Mononuclear cell (primary cell): ENCODE results near the gene SPON2. TPM values are rescaled to one million over a fixed set of nuclear protein-coding genes. Genes with fewer than 3 reads are reported as not detected.

Experiments
- H3K27me3 ChIP-seq: 2 replicates; pipeline ENCODE4 v1.6.0; 2011; ENCODE audit warnings: low read length, control low read depth; ENCODE audit not compliant: insufficient read depth
- H3K4me1 ChIP-seq: 2 replicates; pipeline ENCODE4 v1.5.1; 2011; ENCODE audit warnings: mild to moderate bottlenecking, low read length, control low read depth; ENCODE audit not compliant: insufficient read depth
- H3K4me3 ChIP-seq: 2 replicates; pipeline ENCODE4 v1.5.1; 2011; ENCODE audit warnings: mild to moderate bottlenecking, low read length, moderate library complexity
- H3K9me3 ChIP-seq: 2 replicates; pipeline ENCODE4 v1.5.1; 2011; ENCODE audit warnings: low read depth, mild to moderate bottlenecking, control low read depth, low read length
- total RNA-seq: library from RNA; depleted of rRNA; stranded (reverse); fragments of >200 nt; gene quantifications from one replicate; pipeline ENCODE4 v1.2.3, GENCODE V29; 2012

The SPON2 gene
- 25.5 TPM for total RNA-seq

GRCh38 chr4:1172228-1172851 is at the start of gene SPON2:
Gene SPON2 (minus strand): TSS chr4:1172583.
- Histone ChIP-seq H3K27me3 (peaks cover 23% of the 10 kb centered on the region), H3K4me1 (peaks cover 29% of the 10 kb centered on the region), H3K4me3 (peak within 1 kb of the TSS; percentile 28), H3K9me3 (no peaks in the 10 kb centered on the region)

GRCh38 chr4:1221155-1221870 is 48.9 kb upstream of the SPON2 start:
- no peak overlapping the region for H3K4me3 ChIP-seq
- peaks cover 42% of the 10 kb centered on the region for H3K4me1 ChIP-seq

DNA sequence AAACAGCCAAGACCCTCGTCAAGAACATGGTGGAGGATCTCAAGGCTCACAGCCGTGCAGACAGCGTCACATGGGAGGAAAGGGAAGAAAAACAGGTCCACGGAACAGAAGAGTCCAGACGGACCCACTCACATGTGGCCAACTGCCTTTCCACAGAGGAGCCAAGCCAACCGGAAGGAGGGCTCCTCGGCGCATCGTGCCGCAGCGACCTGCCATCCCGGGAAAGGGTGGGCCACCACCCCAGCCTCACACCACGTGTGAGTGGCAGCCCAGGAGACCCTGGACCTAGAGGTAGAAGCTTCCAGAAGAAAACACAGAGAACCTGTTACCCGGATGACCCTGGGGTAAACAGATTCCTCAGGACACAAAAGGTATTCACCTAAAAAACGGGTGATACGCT is 48.2 kb upstream of the SPON2 start:
- no peaks in the 10 kb centered on the region for H3K9me3 ChIP-seq
- H3K4me3 ChIP-seq = no peak overlapping the region
- peaks cover 50% of the 10 kb centered on the region for H3K4me1 ChIP-seq
- H3K27me3 ChIP-seq = no peaks in the 10 kb centered on the region

More at GRCh38 chr4:1221155-1221870, 48.9 kb upstream of the SPON2 start:
- Histone ChIP-seq H3K9me3 (no peaks in the 10 kb centered on the region), H3K27me3 (no peaks in the 10 kb centered on the region)

- H3K4me3 ChIP-seq = no peak overlapping the region
- no peaks in the 10 kb centered on the region for H3K9me3 ChIP-seq
- no peaks in the 10 kb centered on the region for H3K27me3 ChIP-seq
- H3K4me1 ChIP-seq = peaks cover 51% of the 10 kb centered on the region
These were observed 47.2 kb upstream of the SPON2 start for GRCh38 chr4:1219566-1219950.

- Histone ChIP-seq H3K27me3 (no peaks in the 10 kb centered on the region), H3K4me1 (peaks cover 51% of the 10 kb centered on the region), H3K9me3 (no peaks in the 10 kb centered on the region), H3K4me3 (no peak overlapping the region)
These were observed 46.5 kb upstream of the SPON2 start for GRCh38 chr4:1218634-1219565.

GRCh38 chr4:1217366-1217765 is 45.0 kb upstream of the SPON2 start:
- Histone ChIP-seq H3K4me3 (no peak overlapping the region), H3K9me3 (no peaks in the 10 kb centered on the region), H3K4me1 (peaks cover 51% of the 10 kb centered on the region), H3K27me3 (no peaks in the 10 kb centered on the region)

DNA sequence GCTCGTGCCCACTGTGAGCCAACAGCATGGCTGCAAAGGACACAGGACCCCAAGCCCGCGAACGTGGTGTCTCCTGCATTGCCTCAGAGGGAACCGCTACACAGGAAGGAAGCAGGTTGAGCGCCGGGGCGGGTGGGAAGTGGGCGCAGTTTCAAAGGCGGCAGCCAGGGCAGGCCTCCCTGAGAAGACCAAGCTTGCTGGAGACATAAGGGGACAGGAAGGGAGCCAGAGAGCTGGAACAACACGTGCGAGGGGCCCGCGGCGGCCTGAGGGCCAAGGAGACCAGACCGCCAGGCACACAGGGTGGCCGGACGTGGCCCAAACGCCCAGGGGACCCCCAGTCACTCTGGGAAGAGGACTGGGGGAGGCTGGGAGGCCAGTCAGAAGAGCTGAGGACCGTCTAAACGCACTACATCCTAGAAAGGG is 44.5 kb upstream of the SPON2 start:
- Histone ChIP-seq H3K27me3 (no peaks in the 10 kb centered on the region), H3K4me1 (peaks cover 51% of the 10 kb centered on the region), H3K4me3 (no peak overlapping the region), H3K9me3 (no peaks in the 10 kb centered on the region)

DNA sequence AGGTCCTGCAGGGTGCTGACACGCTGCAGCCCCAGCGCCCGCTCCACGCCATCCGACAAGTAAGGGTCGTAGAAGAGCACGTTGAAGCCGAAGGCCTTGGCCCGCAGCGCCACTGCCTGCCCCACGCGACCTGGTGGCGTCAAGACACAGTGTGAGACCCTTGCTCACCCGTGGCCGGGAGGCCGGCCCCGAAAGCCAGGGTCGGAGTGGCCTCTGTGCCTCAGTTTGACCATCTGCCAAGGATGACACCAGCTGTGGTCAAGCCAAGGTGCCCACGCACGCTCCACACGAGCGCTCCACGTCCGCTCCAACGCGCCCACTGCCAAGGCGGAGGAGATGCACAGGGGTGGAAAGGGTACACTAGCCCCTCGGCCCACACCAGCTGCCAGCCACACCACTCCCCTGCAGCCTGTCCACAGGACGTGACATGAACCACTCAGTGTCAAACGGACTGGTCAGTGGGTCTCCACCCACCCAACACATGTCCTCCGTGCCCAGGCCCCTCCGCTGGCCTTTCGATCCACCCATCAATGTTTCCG is 43.8 kb upstream of the SPON2 start:
- Histone ChIP-seq H3K27me3 (no peaks in the 10 kb centered on the region), H3K4me3 (no peak overlapping the region), H3K9me3 (no peaks in the 10 kb centered on the region), H3K4me1 (peaks cover 51% of the 10 kb centered on the region)

DNA sequence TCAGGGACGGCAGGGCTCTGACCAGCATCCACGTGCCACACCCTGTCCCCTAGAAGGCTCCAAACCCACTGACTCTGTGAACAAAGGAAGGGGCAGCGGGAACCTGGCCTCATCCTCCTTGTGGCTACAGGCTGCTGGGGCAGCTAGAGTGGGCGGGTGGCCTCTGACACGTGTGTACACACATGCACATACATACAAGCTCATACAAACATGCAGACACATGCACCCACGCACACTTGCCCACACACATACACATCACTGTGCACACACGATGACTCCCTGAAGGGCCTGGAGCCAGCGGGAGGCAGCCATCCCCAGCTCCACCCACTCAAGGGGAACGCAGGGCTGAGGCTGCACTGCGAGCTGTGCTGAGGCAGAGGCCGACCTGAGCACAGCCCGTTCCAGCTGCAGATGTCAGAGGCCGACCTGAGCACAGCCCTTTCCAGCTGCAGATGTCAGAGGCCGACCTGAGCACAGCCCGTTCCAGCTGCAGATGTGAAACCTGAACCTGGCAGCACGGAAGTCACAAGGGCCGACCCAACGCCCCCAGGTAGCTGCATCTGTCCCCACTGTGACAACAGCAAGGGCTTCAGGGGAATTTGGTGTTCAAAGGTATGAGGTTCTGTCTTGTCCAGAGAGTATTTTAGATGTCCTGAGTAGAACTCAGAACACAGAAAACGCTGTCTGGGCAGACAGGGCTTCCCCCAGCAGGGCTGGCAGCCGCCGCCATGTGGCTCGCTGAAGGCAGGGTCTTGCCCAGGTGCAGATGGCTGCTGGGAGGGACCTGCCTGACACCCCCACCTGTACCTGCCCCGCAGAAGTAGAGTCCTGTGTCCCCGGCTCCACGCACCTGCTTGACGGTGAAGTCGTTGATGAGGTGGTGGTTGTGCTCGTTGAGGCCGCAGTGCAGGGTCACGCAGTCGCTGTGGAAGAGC is 43.0 kb upstream of the SPON2 start:
- Histone ChIP-seq H3K4me1 (peaks cover 49% of the 10 kb centered on the region), H3K9me3 (no peaks in the 10 kb centered on the region)

GRCh38 chr4:1214101-1215095 is 42.0 kb upstream of the SPON2 start:
- no peaks in the 10 kb centered on the region for H3K9me3 ChIP-seq
- H3K27me3 ChIP-seq = no peaks in the 10 kb centered on the region
- no peak overlapping the region for H3K4me3 ChIP-seq
- H3K4me1 ChIP-seq = peaks cover 40% of the 10 kb centered on the region

More for the DNA sequence above, 43.0 kb upstream of the SPON2 start:
- Histone ChIP-seq H3K27me3 (no peaks in the 10 kb centered on the region), H3K4me3 (no peak overlapping the region)

- H3K4me1 ChIP-seq = peaks cover 30% of the 10 kb centered on the region
- no peaks in the 10 kb centered on the region for H3K27me3 ChIP-seq
- H3K4me3 ChIP-seq = no peak overlapping the region
- no peaks in the 10 kb centered on the region for H3K9me3 ChIP-seq
These were observed 41.1 kb upstream of the SPON2 start for GRCh38 chr4:1213336-1213995.

DNA sequence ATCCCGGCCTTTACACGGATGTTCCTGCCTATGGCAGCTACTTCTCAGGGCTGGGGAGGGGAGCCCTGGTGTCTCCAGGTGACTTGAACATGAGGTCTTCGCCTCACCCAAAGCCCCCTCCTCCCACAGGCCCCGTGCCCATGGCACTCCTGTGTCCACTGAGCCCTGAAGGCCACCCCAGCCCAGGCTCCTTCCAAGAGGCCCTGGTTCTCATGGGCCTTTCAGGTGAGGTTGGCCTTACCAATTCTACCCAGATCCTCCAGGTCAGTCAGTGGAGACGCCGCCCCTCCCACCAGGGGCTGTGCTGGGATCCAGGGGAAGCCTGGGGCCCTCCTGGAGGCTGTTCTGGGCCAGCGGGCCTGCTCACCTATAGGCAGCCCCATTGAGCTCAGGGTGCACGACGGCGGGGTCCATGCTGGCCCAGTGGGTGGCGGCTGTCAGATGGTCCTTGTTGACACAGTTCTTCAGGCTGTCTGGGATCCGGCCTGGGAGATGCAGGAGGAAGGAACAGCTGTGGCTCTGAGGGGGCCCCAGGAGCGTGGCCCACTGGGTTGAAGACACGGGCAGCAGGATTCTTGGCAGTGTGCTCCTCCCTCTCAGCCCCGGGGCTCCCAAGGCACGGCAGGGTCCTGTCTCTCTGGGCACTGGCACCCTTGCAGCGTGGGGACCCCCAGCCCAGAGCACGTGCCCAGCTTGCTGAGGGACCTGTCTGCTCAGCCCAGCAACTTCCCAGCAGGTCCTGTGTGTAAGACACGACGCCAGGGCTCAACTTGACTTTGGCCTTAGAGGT is 40.4 kb upstream of the SPON2 start:
- Histone ChIP-seq H3K27me3 (no peaks in the 10 kb centered on the region), H3K4me3 (no peak overlapping the region), H3K9me3 (no peaks in the 10 kb centered on the region), H3K4me1 (peaks cover 23% of the 10 kb centered on the region)
